GM19099 (cell line): ENCODE results near the gene MYO1E.

Experiments used
- POLR2A ChIP-seq: IDR thresholded peaks from 3 replicates; pipeline ENCODE4 v1.6.1; 2011; ENCODE audit warnings: low read depth; ENCODE audit not compliant: insufficient read length; ENCODE audit errors: extremely low read depth

The MYO1E gene

DNA sequence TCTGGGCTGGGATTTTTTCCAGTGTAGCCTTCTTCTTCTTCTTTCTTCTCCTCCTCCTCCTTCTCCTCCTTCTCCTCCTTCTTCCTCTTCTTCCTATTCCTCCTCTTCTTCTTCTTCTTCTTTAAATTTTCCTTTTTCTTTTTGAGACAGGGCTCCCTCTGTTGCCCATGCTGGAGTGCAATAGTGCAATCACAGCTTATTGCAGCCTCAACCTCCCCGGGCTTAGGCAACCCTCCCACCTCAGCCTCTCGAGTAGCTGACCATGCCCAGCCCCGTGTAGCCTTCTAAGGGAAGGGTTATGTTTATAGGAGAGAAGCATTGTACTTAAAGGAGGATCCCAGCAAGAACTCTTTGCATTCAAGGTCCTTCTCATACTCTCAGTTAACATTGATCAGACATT lies 24.0 kb upstream of the MYO1E start:
- TF ChIP-seq POLR2A = no peak

DNA sequence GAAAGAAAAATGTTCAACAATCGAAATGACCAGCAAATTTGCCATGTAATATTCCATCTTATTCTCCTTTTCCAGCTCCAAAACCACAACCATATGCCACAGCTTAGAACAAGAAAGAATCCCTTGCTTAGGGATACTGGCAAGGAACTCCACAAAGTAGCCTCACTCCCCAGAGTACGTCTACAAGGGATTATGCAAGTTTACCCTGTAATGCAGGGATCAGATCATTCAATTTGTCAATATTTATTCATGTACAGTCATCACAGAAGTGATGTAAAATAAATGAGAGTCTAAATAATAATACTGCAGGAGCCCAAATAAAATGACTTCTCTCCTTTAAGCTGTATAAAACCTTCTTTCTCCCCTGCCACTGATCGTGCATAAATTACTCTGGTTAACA lies 23.5 kb upstream of the MYO1E start:
- no peak for TF ChIP-seq POLR2A

DNA sequence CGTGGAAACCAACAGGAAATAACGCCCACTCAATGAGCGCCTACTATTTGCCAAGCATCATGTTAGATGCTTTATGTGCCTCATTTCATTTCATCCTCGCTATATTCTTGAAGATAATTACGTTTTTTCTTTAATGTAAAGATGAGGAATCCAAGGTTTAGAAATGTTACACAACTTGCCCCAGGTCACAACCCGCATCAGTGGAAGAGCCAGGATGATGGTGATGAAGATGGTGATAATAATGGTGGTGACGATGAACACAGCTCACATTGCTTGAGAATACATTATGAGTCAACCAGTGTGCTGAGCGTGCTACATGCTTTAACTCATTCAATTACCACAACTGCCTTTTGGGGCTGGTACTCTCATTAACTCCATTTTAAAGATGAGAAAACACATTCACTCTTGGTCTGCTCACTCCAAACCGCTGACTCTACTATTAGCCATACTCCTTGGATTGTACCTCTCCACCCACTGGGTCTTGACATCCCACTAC lies 21.5 kb upstream of the MYO1E start:
- TF ChIP-seq POLR2A = no peak

DNA sequence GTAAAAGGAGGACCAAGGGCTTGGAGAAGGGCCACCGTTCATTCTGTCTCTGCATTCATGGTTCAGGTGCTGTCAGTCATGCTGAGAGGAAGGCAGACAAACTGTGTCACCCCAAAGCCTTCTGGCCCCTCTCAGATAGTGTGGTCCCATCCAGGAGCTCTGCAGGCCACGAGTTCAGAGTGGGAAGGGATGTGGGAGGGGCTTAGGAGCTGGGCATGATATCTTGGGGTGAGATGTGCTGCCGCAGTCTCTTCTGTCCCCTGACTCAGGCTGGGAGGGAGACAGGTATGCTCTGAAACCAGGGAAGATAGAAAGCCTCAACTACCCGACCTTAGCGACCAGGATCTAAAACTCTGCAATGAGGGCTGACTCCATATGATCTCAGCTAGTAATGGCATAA lies 19.6 kb upstream of the MYO1E start:
- no peak for TF ChIP-seq POLR2A

DNA sequence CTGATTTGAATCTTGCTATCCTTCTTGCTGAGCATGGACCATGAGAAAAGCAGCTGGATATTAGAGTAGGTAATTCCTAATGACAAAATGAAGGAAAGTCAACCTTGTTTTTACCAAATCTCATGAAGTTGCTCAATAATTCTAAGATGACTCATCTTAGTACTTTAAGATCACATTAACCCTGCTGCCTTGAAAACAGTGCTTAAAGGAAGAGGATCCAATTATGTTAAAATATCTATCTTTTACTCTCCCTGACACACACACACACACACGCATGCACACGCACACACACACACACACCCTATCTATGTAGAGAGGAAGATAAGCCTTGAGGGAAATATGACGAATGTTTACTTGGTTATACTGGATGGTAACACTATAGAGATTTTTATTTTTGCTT lies 16.0 kb upstream of the MYO1E start:
- no peak for TF ChIP-seq POLR2A

DNA sequence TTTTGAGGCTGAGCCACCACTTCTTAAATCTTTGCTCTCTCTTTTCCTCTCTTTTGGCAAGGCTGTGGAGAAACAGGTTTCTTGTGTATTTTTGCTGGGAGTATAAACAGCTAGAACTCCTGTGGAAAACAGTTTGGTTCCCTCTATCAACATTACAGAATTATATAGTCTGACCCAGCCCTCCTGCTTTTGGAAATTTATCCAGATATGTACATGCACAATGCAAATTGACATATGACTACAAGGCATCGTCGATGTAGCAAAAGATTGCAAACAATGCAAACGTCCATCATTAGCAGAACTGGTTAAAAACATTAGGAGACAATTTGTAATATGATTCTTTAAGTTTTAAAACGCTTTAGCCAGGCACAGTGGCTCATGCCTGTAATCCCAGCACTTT lies 12.5 kb upstream of the MYO1E start:
- no peak for TF ChIP-seq POLR2A

DNA sequence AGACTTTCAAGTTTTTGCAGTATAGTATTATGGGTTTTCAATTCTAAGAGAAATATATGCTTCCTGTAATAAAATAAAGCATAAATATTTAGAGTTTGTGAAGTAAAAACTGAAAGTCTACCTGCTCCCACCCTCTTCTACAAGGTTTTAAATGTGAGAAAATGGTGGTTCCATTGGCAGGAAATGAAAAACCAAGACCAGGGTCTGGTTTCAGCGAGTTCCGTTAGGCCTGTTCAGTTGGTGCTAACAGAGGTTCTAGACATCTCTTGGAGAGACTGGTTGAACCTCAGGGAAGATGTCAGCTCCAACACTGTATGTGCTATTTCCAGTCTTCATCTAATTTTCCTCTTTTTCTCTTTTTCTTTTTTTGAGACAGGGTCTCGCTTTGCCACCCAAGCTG lies 11.8 kb upstream of the MYO1E start:
- TF ChIP-seq POLR2A = no peak

DNA sequence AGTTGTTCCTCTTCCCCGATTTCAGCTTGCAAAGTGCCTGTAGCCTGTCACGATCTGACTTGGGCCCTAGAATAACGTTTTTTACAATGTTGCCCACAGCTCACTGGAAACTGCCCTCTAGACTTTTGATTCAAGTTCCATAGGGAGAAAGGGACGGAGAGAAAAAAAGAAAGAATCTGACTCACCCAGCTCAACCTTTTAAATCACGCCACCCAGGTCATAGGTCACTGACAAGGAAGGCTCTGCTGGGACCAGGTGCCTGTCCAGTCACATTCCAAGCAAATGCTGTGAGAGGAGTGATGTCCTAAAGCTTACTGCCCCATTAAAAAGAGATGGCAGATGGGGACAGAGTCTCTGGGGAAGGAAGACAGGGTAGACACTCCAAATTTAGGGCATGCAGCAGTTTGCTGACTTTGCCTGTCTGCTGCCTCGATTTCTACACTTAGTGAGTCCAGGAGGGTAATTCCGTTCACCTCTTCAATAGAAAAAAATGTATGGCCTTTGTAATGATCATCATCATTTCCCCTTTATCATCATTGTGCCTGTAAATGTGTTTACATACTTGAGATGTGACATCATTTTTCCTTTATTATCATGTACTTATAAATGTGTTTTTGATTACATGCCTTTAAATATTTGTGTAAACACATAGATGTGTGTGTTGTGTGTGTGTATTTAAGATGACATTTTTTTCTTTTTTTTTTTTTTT lies 8.4 kb upstream of the MYO1E start:
- no peak for TF ChIP-seq POLR2A

DNA sequence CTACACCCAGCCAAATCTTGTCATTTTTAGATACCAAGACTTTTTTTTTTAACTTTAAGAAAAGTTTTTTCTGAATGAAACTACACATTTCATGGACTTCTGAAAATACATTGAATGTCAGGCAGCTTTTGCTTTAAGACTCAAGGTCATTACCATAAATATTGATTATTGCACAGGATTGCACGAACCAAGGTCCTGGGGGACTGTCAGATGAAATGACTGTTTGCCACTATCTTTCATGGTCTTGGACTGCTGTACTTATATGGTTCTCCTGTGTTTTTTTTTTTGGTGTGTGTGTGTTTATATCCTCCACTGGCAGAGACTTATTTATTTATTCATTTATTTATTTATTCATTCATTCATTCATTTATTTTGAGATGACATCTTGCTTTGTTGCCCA lies 6.9 kb upstream of the MYO1E start:
- no peak for TF ChIP-seq POLR2A

DNA sequence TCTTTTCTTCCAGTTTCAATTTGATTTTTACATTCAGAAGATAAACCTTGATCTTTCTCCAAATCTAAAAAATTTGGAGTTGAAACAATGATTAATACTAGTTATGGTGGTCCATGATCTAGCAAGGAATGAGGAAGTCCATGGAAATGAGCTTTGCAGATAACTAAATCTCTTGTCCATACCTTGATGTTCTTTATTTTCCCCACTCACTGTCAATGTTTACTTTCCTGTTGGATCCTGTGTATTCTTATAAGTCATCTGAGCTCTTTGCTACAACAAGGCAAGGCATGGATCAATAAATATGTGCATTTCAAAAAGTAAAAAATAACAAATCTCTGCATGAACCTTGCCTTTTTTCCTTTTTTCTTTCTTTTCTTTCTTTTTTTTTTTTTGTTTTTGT lies 6.2 kb upstream of the MYO1E start:
- no peak for TF ChIP-seq POLR2A

DNA sequence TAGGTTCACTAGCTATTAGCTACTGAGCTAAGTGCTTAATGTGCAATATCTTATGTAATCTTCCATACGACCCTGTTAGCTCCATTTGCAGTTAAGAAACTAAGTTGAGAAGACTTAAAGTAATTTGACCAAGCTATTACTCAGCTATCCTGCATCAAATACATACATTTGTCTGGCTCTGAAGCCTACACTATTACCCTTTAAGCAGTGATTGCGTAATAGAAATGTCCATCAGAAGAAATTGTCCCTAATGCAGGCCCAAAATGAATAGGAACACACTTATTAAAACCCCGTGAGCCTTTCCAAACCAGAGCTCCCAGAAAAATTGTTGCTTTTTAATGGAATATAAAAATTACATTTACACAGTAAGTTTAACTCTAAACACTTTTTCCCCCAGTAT lies 5.3 kb upstream of the MYO1E start:
- no peak for TF ChIP-seq POLR2A

DNA sequence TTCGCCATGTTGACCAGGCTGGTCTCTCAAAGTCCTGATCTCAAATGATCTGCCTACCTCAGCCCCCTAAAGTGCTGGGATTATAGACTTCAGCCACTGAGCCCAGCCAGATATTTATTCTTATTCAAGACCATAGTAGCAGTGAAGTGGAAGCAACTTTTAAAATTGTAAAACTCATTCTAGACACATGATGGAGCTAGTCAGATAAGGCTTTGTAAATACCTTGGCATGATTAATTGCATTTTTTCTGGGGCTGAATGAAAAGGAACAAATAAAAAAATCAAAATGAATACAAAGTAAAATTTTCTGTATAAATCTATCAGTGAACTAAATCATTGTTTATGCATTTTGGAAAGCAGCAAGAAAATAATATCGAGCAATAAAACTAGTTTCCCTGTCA lies 4.1 kb upstream of the MYO1E start:
- TF ChIP-seq POLR2A = no peak

DNA sequence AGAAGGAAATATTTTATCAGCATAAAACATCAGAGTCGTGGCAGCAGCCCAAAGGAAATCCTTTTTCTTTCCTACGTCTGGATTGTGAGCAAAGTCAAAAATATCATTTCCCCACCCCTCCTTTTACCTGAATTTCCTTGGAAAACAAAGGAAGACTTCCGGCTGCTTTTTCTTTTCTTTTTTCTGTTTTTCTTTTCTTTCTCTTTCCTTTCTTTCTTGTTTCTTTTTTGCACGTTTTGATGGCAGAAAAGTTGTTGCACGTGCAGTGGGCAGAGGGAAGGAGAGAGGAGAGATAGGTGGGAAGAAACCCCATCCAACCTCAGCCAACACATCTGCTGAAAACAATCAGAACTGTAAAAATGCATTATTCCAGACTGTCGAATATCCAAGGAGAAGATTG lies 544 bp upstream of the MYO1E start:
- TF ChIP-seq POLR2A = no peak

DNA sequence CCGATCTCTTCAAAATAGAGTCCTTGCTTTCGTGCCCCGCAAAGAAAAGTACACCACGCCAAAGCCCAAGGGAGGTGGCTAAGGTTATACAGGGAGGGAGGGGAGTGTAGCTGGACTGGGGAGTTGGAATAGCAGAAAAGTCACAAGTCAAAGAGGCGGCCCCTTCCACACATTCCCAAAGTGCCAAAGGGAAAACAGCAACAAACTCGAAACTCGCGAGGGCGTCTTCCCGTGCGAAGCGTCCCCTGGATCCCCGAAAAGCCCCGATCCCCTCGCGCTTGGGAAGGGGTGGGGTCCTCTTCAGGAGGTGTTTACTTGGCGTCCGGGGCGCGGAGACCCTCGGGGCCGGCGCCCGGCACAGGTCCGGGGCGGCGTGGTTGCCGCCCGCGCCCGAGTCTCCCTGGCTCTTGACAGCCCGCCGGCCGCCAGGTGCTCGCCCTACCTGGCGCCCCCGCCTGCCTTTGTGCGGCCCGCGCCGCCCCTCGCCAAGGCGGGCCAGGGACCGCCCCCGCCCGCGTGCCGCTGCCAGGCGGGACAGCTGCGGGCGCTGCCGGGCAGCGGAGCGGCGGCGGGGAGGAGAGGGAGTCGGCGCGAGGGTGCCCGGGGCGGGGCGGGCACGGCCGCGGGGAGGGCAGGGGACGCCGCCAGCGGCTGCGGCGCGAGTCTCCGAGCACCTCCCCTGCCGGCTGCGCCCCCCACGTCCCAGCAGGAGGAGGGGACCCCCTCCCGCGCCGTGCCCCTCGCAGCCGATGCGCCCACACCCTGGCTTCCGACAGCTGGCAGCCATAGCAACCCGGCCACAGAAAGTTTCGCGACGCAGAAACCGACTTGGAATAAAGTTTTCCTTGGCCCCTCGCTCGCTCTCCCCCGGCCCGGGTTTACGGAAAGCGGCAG lies 966 bp downstream of the MYO1E start:
- no peak for TF ChIP-seq POLR2A

DNA sequence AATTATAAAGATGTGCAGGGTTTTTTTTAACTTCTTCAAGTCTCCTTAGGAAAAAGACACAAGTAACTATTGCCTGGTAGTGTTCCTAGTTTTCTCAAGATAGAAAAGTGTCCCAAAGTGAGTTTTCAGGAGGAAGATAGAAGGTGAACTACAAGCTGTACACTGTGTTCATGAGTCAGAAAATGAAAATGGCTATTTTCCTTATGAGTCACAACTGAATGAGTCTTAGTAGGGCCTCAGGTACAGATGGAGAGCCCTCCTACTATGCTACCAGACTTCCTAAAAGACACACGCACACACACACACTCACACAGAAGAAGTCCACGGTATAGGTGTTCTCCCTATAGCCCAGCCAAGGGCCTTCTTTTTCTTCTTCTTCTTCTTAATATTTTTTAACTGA lies 3.1 kb downstream of the MYO1E start:
- TF ChIP-seq POLR2A = no peak

DNA sequence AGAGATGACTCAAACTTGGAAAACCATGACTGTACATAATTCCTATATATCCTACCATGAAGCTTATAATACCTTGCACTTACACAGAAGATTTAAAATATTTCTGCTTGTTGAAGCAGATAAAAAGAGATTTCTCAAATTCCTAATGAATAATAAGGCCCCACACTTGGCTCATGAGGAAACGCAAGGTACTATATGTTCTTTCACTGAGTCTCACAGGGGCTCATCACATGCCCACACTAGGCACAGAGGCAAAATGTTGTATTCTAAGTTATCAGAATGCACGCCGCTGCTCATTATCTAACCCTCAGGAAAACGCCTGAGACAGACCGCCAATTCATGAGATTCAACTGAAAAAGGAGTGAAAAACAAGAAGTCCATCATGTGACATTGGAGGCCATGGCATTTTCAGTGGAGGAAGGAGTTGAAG lies 5.6 kb downstream of the MYO1E start:
- no peak for TF ChIP-seq POLR2A
